Measurements from ENCODE around the gene SYNRG.
A peak's percentile ranks its signal among the peaks of the same experiment; 100 is the strongest.

Gene SYNRG

DNA sequence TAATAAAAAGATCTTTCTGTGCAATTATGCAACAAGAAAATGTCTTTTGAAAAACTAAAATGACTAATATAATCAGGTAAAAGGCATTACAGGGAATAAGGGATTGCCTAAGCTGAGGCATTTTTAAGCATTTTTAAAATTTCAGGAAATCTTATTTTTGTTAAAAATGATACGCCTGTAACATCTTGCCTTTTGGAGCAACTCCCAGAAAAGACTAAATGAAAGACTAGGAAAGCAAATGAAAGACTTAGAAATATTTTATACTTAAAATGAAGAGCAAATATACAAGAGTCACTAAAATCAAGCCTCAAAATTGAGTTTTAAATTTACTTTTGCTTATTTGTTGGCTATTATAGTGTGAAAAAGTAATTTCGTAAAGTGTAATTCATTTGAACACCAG, 63.7 kb downstream of the SYNRG start:
- in situ Hi-C loops (cut with HindIII; ENCODE audit: low pct_ligation_motif_present, low sequenced_read_pairs): no loop called here
- Histone ChIP-seq H3K27ac (no peak overlapping the region), H3K36me3 (replicated peaks) (peaks cover 18% of the 10 kb centered on the region), H3K27me3 (replicated peaks) (no peaks in the 10 kb centered on the region), H3K4me3 (ENCODE audit: low read depth, low read length) (no peak overlapping the region)
- DNase-seq: no peak
- no peak for TF ChIP-seq CTCF (IDR thresholded peaks at IDR 0.05; ENCODE audit: low read depth, low read length, missing control alignments)

DNA sequence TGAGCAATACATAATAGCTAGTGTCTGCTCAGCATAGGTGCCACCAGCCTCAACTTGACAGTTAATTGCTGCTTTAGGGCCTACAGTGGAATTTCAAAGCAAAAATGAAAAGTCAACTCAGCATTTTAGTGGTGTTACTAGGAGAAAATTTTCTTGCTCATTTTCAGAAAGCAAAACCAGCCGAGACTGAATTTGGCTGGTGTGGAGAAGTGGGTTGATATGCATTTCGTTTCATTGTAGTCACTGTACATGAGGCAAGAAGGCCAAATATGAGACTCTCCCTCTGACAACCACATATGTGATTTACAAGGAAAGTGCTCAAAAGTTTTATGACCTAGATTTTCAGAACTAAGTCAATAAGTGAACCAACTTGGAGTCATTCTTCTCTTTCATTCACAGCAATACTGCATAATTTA, 65.6 kb downstream of the SYNRG start:
- Histone ChIP-seq H3K27me3 (replicated peaks) (no peaks in the 10 kb centered on the region), H3K36me3 (replicated peaks) (peaks cover 34% of the 10 kb centered on the region), H3K4me3 (ENCODE audit: low read depth, low read length) (no peak overlapping the region), H3K27ac (no peak overlapping the region)
- no peak for TF ChIP-seq CTCF (IDR thresholded peaks at IDR 0.05; ENCODE audit: low read depth, low read length, missing control alignments)
- DNase-seq: no peak
- in situ Hi-C loops (cut with HindIII; ENCODE audit: low pct_ligation_motif_present, low sequenced_read_pairs): no loop called here

DNA sequence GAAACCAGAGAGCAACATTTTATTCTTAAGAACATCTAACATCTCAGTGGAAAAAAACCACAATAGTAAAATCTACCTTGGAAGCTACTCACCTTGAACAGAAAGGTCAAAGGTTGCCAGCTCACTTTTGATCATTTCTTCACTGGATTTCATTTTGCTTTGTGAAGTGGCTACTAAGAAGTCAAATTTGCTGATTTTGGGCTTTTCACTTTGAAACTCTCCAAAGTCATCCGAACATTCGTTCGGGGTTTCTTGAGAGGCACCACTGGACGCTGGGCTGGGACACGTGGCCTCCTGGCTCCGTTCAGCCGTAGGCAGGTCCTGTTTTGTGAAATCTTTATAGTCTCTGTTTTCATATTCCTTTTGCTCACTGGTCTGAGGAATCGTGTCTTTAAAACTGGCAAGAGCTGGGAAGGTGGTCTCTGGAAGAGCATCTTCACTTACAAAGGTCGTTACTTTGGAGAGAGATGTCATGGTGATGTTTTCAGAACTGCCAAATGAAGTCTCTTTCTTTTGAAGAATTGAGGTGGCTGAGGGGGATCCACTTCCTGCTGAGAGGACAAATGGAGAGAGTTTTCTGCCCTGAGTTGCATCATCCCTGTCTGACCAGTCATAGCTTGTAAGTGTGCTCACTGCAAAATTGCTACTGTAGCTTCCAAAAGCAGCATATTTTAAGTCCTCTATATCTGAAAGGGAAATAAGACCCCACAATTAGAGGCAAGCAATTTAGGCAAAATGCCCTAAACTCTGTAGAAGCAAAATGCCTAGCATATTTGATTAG, 67.1 kb downstream of the SYNRG start:
- in situ Hi-C loops (cut with HindIII; ENCODE audit: low pct_ligation_motif_present, low sequenced_read_pairs): no loop called here
- Histone ChIP-seq H3K36me3 (replicated peaks) (peaks cover 48% of the 10 kb centered on the region), H3K4me3 (ENCODE audit: low read depth, low read length) (no peak overlapping the region), H3K27ac (peak overlapping the region; percentile 35), H3K27me3 (replicated peaks) (no peaks in the 10 kb centered on the region)
- peak; percentile 44 for DNase-seq
- TF ChIP-seq CTCF (IDR thresholded peaks at IDR 0.05; ENCODE audit: low read depth, low read length, missing control alignments): no peak

GRCh38 chr17:37538981-37539659, 70.1 kb downstream of the SYNRG start:
- H3K27ac ChIP-seq: no peak overlapping the region
- DNase-seq: no peak
- no peak overlapping the region for H3K4me3 ChIP-seq (ENCODE audit: low read depth, low read length)
- TF ChIP-seq CTCF (IDR thresholded peaks at IDR 0.05; ENCODE audit: low read depth, low read length, missing control alignments): no peak
- peaks cover 66% of the 10 kb centered on the region for H3K36me3 ChIP-seq (replicated peaks)
- in situ Hi-C loops (cut with HindIII; ENCODE audit: low pct_ligation_motif_present, low sequenced_read_pairs): no loop called here
- H3K27me3 ChIP-seq (replicated peaks): no peaks in the 10 kb centered on the region

- Histone ChIP-seq H3K27me3 (replicated peaks) (no peaks in the 10 kb centered on the region), H3K4me3 (ENCODE audit: low read depth, low read length) (no peak overlapping the region), H3K27ac (no peak overlapping the region), H3K36me3 (replicated peaks) (peaks cover 53% of the 10 kb centered on the region)
- TF ChIP-seq CTCF (IDR thresholded peaks at IDR 0.05; ENCODE audit: low read depth, low read length, missing control alignments): no peak
- no peak for DNase-seq
- in situ Hi-C loops (cut with HindIII; ENCODE audit: low pct_ligation_motif_present, low sequenced_read_pairs): no loop called here
Observed at GRCh38 chr17:37535906-37536305, 73.3 kb downstream of the SYNRG start.
